Hematopoietic multipotent progenitor cell treated with erythropoietin and hydrocortisone succinate and interleukin-3 and kit ligand, for 8 days (in vitro differentiated cells): ENCODE results near the gene CHST14.

Experiments
- DNase-seq: peaks from one replicate; pipeline ENCODE4 v3.0.0-alpha.2; 2015

CHST14 gene

DNA sequence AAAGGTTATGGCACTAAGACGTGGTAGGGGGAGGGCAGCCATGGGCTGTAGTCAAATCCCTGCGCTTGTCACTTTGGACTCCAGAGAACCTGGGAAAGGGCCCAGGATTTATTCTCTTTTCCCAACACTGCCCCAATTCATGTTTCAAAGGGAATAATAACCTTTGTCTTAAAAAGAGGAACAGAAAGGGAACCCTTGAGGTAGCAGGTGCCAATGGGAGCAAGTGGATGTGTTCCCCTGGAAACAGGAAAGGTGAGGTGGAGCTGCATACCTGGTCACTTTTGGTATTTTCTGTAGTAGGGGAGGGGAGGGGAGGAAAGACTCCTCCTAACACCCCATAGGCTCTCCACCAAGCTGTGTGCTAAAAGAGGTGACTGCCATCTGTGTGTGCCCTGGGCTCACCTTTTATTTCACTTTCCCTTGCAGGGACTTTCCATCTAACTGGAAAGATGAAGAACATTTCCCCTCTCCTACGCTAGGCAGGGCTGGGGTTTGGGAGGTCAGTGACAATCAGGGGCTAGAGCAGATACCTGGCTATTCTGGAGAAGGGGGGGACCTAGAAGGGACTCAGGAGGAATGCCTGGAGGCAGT is 6.1 kb upstream of the CHST14 start:
- no peak for DNase-seq

DNA sequence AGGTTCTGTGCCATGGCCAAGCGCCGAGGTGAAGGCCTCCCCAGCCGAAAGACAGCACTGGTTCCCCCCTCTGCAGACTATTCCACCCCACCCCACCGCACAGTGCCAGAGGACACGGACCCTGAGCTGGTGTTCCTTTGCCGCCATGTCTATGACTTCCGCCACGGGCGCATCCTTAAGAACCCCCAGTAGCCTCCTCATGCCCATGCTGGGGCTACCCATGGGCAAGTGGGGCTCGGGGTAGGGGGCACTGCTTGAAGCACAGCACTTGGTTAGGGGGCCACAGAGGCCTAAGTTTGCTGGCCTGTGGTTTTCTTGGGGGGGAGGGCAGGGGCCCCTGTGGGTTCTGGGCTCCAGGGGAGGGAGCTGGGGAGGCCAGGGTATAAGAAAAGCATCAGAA is 4.8 kb upstream of the CHST14 start:
- DNase-seq = no peak

DNA sequence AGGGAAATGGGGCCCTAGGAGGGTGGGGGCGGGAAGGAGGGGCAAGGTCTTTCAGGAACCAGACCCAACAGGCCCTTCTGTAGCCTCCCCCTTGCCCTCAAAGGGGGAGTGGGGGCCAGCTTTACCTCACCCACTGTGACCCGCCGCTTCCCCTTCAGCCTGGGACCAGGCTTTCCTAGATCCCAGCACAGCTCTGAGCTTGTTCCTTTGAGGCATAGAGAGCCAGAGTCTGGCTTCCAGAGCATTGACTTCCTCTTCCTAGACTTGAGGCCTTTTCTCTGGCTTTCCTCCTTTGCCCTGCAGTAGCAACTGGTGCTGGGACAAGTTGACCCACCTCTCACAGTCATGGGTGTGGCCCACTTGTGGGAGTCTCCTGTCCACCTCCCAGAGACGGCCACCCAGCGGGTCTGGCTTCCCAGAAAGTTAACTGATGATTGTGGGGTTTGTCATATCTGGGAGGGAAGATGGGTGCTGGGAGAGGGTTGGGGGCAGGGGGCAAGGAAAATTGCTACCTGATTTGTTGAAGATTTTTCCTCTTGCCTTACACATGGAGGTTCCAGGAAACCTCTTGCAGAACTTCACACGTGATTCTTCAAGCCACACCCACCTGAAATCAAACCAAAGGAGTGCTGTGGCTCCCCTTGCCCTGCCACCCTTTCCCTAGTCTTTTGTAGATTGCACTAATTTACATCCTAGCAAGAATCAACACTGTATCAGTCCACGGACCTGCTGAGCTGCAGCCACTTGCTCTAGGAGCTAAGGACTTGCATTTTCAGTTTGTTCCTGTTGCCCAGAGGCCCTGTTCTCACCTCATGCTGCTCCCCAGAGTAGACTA is 4.1 kb upstream of the CHST14 start:
- no peak for DNase-seq

DNA sequence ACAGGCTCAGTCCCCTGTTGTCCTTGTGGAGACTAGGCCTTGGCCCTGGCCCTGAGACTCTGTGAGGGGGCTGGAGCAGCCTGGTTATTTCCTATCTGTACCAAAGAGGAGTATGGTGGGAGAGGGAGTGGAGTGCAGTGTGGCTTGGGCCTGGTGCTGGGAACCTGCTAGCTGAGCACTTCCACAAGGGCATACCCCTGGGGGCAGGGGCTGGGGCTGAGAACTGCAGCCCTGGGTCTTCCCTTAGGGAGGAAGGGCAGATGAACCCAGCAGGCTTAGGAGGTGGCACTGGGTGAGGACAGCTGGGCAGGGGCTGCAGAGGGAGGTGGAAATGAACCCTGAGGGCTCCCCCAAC is 3.5 kb upstream of the CHST14 start:
- DNase-seq = no peak

DNA sequence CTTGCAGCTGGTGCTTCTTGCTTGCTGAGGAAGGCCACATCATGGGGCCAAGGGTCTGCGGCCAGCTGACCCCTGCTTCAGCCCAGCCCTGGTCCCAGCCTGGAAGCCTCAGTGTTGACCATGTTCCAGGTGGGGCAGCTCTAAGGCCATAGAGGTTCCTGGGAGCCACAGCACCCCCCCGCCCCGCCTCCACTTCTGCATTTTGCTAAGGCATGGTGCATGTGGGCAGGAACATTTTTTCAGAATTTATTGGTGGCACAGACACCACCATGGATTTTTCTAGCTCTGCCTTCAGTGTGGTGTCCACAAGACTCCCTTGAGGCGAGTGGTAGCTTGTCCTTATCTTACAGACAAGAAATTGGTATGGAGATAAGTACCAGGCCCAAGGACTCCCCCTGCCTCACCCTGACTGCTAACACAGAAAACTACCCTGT is 1.9 kb upstream of the CHST14 start:
- DNase-seq = peak; percentile 64

DNA sequence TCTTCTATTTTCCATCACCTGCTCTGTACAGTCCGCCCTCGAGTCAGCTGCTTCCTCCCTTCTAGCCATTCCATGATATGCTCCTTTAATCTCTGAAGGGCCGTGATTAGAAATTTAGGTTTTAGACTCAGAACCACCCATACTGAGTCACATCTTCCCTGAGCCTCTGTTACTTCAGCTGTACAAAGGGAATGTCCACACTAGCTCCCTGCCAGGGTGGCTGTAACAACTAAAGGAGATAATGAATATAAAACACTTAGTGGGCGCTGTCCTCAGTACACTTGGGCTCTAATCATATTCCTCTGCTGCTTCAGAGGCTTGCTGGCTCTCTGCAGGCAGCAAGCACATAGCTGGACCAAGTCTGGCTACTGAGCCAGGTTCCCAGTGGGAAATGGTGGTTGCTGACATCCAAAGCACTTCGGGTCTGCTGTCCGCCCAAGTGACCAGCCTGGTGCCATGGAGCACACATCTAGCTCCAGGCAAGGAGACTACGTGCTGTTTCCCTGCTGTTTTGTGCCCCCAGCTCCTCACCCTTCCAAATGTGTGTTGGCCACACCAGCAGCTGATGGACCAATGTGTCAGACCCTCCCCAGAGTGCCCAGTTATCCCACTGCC is 901 bp upstream of the CHST14 start:
- peak; percentile 36 for DNase-seq

DNA sequence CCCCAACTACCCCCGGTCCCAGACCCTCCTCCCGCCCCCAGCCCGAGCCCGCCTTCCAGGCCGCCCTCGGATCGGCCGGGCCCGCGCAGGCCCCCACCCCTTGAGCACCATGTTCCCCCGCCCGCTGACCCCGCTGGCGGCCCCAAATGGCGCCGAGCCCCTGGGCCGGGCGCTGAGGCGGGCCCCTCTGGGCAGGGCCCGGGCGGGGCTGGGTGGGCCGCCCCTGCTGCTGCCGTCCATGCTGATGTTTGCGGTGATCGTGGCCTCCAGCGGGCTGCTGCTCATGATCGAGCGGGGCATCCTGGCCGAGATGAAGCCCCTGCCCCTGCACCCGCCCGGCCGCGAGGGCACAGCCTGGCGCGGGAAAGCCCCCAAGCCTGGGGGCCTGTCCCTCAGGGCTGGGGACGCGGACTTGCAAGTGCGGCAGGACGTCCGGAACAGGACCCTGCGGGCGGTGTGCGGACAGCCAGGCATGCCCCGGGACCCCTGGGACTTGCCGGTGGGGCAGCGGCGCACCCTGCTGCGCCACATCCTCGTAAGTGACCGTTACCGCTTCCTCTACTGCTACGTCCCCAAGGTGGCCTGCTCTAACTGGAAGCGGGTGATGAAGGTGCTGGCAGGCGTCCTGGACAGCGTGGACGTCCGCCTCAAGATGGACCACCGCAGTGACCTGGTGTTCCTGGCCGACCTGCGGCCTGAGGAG is 472 bp downstream of the CHST14 start:
- DNase-seq = no peak

DNA sequence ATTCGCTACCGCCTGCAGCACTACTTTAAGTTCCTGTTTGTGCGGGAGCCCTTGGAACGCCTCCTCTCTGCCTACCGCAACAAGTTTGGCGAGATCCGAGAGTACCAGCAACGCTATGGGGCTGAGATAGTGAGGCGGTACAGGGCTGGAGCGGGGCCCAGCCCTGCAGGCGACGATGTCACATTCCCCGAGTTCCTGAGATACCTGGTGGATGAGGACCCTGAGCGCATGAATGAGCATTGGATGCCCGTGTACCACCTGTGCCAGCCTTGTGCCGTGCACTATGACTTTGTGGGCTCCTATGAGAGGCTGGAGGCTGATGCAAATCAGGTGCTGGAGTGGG is 995 bp downstream of the CHST14 start:
- DNase-seq = peak; percentile 28

DNA sequence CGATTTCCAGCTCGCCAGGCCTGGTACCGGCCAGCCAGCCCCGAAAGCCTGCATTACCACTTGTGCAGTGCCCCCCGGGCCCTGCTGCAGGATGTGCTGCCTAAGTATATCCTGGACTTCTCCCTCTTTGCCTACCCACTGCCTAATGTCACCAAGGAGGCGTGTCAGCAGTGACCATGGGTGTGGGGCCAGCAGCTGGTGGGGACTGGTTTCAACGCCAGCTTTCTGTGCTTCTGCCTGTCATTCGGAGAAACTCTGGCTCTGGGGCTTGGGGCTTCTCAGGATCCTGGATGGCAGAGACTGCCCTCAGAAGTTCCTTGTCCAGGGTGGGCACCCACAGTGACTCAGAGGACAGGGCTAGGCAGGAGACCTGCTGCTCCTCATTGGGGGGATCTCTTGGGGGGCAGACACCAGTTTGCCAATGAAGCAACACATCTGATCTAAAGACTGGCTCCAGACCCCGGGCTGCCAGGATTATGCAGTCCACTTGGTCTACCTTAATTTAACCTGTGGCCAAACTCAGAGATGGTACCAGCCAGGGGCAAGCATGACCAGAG is 1.5 kb downstream of the CHST14 start:
- no peak for DNase-seq

DNA sequence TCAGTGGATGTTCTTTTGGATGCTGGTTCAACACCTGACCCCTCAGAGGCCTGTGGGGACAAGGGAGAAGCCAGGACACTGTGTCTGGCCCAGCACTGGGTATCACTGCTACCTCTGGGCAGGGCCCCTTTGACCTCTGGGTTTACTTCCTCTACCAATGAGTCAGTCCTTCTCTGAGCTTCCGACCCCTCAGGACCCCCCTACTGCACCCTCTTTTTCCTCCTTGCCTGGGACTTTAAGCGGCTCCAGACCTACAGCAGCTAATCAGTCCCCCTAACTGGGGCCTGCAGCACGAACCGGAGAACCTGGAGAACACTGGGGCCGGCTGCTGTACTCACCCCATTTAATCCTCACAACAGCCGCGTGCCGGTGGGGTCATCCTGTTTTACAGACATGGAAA is 3.8 kb downstream of the CHST14 start:
- no peak for DNase-seq

DNA sequence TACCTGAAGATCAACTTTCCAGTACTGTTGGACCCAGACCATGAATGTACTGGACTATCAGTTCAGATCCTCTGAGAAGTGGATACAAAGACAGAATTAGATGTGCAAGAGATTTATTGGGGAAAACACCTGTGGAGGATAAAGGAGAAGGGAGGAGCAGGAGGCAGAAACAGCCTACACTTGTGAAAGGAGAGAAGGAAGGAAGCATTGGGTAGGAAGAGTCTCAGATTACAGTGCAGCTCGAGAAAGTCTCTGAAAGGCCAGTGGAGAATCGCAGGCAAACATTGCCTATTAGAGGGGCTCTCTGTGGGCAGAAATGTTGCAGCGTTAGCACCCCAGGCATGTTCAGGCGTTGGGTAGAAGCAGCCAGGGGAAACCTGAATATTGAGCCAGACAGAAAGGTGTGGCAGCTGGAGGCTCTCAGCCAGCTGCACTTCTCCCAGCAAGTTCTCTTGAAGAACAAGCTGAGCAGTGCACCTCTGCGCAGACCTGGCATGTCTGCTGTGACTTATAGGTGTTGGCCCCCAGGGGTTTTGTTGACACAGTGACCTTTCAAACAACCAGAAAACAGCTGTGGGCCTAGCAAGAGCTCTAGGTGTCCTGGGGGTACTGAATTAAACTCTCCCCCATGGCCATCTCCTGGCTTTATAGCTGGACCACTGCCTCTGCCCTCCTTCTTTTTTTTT is 7.0 kb downstream of the CHST14 start:
- DNase-seq = no peak

DNA sequence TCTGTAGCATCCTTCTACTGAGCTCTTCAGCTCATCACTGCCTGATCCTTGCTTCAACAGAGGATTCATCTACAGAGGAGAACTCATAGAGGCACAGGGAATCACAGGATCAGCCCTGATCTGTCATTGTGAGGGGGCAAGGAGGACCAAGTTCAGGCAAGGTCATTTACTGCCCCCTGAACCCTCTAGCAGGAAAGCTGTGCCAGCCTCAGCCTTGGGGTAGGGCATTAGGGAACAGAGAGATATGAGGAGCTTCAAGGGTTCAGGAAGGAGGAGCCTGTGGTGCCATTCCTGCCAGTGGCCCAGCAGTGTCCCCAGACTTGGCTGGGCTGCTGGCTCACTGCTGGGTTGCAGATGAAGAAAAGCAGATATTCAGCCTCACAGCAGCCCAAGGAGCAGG is 8.2 kb downstream of the CHST14 start:
- DNase-seq = no peak

DNA sequence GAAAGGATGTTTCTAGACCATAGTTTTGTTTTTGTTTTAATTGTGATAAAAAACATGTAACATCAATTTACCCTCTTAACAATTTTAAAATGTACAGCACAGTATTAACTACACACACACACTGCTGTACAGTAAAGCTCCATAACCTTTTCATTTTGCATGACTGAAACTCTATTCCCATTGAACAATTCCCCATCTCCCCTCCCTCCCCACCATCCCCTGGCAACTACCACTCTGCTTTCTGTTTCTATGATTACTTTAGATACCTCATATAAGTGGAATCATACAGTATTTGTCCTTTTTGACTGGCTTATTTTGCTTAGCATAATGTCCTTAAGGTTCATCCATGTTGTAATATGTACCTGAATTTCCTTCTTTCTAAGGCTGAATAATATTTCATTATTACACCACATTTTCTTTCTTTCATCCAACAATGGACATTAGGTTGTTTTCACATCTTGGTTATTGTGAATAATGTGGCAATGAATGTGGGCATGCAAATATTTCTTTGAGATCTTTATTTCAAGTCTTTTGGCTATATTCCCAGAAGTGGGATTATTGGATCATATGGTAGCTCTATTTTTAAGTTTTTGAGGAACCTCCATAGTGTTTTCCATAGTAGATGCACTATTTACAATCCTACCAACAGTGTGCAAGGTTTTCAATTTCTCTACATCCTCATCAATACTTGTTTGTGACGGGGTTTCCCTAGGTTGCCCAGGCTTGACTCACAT is 10.7 kb downstream of the CHST14 start:
- no peak for DNase-seq

DNA sequence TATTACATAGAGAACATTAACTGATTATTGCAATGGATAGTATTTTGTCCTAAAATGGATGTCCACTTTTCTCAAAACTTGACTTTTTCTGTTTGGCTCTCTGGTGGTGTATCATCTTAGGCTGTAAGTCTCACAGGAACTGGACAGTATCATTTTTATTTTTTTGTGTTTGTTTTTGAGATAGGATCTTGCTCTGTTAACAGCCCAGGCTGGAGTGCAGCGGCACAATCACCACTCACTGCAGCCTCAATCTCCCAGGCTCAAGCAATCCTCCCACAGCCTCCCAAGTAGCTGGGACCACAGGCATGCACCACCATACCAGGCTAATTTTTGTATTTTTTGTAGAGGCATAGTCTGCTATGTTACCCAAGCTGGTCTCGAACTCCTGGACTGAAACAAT is 13.1 kb downstream of the CHST14 start:
- no peak for DNase-seq

DNA sequence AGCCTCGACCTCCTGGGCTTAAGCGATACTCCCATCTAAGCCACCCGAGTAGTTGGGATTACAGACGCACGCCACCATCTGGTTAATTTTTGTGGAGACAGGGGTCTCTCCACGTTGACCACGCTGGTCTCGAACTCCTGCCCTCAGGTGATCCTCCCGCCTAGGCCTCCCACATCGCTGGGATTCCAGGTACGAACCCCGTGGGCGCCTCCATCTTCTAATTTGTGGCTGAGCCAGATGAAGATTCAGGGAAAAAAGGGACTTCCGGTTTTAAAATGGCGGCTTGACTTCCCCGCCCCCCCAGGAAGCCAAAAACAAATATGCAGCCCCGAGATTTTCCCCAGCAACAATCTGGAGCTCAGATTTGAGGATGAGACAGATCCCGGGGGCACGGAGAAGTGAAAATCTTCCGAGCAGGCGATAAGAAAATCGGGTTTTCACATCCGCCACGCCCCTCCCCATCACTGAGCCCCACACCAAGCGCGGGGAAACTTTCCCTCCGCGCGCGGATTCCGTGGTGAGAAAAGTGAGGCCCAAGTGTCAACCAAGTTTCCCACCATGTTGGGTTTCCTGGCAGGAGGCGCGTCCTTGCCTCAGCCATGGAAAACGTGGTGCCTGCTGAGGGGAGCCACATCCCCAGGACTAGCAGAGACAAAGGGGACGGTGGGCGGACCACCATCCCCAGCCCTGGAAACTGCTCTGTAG is 15.4 kb downstream of the CHST14 start:
- no peak for DNase-seq

DNA sequence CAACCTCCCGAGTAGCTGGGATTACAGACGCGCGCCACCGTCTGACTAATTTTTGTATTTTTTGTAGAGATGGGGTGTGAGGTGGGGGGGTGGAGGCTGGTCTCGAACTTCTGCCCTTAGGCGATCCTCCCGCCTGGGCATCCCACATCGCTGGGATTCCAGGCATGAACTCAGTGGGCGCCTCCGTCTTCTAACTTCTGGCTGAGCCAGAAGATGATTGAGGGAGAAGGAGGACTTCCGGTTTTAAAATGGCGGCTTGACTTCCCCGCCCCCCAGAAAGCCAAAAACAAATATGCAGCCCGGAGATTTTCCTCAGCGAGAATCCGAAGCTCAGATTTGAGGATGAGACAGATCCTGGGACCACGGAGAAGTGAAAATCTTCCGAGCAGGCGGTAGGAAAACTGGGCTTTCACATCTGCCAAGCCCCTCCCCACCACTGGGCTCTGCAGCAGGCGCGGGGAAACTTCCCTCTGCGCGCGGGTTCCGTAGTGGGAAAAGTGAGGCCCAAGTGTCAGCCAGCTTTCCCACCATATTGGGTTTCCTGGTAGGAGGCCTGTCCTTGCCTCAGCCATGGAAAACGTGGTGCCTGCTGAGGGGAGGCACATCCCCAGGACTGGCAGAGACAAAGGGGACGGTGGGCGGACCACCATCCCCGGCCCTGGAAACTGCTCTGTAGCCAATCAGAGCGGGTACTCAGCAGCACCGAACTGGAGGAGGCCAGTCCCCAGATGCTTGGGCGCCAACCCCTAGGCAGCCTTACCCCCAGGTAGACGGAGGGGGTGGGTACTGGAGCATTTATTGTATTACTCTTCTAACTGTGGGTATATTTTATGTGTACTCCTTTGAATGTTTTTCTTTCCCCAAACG is 17.3 kb downstream of the CHST14 start:
- DNase-seq = no peak

DNA sequence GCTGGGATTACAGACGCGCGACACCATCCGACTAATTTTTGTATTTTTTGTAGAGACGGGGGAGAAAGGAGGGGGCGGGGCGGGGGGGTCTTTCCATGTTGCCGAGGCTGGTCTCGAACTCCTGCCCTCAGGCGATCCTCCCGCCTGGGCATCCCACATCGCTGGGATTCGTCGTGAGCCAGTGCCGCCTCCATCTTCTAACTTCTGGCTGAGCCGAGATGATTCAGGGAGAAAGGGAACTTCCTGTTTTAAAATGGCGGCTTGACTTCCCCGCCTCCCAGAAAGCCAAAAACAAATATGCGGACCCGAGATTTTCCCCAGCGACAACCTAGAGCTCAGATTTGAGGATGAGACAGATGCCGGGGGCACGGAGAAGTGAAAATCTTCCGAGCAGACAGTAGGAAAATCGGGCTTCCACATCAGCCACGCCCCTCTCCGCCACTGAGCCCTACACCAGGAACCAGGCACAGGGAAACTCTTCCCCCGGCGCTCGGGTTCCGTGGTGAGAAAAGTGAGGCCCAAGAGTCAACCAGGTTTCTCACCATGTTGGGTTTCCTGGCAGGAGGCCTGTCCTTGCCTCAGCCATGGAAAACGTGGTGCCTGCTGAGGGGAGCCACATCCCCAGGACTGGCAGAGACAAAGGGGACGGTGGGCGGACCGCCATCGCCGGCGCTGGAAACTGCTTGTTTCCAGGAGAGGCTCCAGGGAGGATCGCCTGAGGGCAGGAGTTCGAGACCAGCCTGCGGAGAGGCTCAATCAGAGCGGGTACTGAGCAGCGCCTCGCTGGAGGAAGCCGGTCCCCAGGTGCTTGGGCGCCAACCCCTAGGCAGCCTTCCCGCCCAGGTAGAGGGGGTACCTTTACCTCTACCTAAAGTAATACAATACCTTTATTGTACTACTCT is 18.7 kb downstream of the CHST14 start:
- DNase-seq = no peak

DNA sequence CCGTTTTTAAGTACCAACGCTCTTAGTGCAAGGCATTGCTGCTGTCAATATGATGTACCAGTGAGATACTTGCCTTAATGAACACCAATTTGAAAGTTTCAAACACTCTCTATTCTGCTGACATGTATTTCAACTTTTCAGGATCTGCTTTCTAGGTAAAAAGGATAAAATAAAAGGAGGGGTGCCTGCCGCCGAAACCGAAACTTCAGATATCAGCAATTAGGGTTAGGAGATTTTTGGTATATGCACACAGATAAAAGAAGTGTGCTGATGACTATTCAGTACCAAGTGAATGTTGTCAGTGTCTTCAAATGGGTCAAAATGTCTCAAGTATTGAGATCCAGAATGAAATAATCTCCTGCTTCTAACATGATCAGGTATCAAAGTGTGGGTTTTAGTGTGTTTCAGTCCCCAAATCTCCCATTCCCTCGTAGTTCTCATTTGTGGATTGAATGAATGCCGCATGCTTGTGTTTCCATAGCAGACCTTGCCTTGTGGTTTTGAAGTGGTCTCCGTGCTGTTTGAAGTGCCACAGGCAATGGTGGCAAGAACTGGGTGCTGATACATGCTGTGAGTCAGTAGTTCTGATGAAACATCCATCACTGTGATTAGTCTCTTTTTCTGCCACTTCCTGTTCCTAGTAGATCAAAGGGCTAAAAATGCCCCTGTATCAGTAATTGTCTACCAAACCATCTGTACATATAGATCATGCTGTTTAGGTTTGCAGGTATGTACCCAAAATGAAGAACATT is 22.5 kb downstream of the CHST14 start:
- no peak for DNase-seq

DNA sequence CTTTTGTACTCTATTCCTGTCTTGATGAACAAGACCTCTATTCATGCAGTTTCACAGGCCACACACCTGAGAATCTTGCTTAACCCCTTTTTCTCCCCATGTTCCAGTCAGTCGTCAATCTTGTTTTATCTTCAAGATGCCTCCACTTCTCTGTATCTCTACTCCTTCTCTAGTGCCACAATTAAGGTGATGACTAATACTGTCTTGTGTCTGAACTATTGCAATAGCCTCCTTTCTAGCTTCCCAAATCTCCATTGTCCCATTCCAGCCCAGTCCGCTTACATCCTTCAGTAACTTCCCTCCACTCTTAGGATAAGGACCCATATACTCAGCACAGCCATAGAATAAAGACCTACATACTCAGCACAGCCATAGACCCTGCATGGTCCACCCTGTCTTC is 24.7 kb downstream of the CHST14 start:
- no peak for DNase-seq
